ENCODE measurements around the gene PCGF3.

Gene PCGF3

DNA sequence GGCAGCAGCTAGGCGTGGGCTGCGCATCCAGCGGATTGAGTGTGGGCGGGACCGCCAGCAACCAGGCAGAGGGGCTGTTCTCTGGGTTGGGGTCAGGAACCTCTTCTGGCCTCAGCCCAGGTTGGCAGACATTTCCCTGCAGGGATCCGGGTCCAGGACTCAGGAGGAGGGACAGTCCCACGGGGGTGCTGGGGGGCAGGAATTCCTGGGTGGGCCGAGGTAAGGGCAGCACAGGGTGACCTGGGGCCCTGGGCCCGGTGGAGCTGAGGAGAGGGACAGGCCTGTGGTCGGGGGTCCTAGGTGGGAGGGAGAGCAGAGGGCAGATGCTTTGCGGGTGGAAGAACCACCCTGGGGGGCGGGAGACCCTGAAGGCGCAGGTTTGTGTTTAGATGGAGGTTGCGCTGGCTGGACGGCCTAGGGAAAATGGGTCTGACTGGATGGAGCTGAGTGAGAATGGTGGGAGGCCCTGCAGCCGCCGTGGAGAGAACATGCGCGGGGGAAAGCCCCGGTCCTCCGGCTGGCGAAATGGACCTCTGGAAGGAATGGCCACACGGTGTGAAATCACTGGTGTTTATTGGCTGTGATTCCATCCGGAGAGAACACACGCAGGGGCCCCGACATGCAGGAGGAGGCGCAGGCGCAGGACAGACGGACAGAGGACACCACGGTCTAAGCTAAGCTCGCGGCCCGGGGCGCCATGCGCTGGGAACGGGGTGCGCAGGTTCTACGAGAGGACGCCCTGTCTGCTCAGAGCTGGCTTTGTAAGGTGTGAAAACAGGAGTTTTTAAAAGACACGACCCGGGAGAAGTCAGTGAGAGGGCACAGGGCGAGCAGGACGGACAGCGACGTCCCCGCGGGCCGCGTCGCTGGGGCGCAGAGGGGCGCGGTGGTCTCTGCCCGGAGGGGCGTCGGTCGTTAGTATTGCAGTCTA is 79.0 kb downstream of the PCGF3 start:
- Histone ChIP-seq H3K36me3 (ENCODE audit: control insufficient read depth in 2 of 2, insufficient read depth in 2 of 2, low read length in 2 of 2) (peaks cover 0 to under 1% of the 10 kb centered on the region in 2 donors), H3K27me3 (ENCODE audit: control insufficient read depth in 2 of 2, insufficient read depth in 2 of 2, low read length in 2 of 2) (peaks cover 14 to 15% of the 10 kb centered on the region in 2 donors), H3K27ac (ENCODE audit: low read depth in 2 of 2, low read length in 2 of 2) (no peak overlapping the region), H3K4me3 (ENCODE audit: low read length in 2 of 2) (no peak overlapping the region), H3K9ac (ENCODE audit: low read depth in 1 of 2, low read length in 2 of 2) (no peak overlapping the region), H3K9me3 (ENCODE audit: control insufficient read depth in 2 of 2, low read length in 2 of 2) (no peaks in the 10 kb centered on the region), H3K4me1 (ENCODE audit: control insufficient read depth in 2 of 2, insufficient read depth in 2 of 2, low read length in 2 of 2) (peaks cover 22 to 27% of the 10 kb centered on the region in 2 donors)

- H3K9me3 ChIP-seq (ENCODE audit: control insufficient read depth in 2 of 2, low read length in 2 of 2): no peaks in the 10 kb centered on the region
- H3K9ac ChIP-seq (ENCODE audit: low read depth in 1 of 2, low read length in 2 of 2): no peak overlapping the region
- H3K27ac ChIP-seq (ENCODE audit: low read depth in 2 of 2, low read length in 2 of 2): no peak overlapping the region
- no peak overlapping the region for H3K4me3 ChIP-seq (ENCODE audit: low read length in 2 of 2)
- H3K4me1 ChIP-seq (ENCODE audit: control insufficient read depth in 2 of 2, insufficient read depth in 2 of 2, low read length in 2 of 2): peaks cover 16 to 20% of the 10 kb centered on the region in 2 donors
- H3K36me3 ChIP-seq (ENCODE audit: control insufficient read depth in 2 of 2, insufficient read depth in 2 of 2, low read length in 2 of 2): no peaks in the 10 kb centered on the region
- H3K27me3 ChIP-seq (ENCODE audit: control insufficient read depth in 2 of 2, insufficient read depth in 2 of 2, low read length in 2 of 2): peaks cover 14 to 15% of the 10 kb centered on the region in 2 donors
Observed at GRCh38 chr4:785332-786073, 79.9 kb downstream of the PCGF3 start.

- no peak overlapping the region for H3K9ac ChIP-seq (ENCODE audit: low read depth in 1 of 2, low read length in 2 of 2)
- no peak overlapping the region for H3K4me3 ChIP-seq (ENCODE audit: low read length in 2 of 2)
- H3K9me3 ChIP-seq (ENCODE audit: control insufficient read depth in 2 of 2, low read length in 2 of 2): no peaks in the 10 kb centered on the region
- no peak overlapping the region for H3K27ac ChIP-seq (ENCODE audit: low read depth in 2 of 2, low read length in 2 of 2)
- no peaks in the 10 kb centered on the region for H3K36me3 ChIP-seq (ENCODE audit: control insufficient read depth in 2 of 2, insufficient read depth in 2 of 2, low read length in 2 of 2)
- H3K27me3 ChIP-seq (ENCODE audit: control insufficient read depth in 2 of 2, insufficient read depth in 2 of 2, low read length in 2 of 2): peaks cover 14 to 15% of the 10 kb centered on the region in 2 donors
- peaks cover 12 to 16% of the 10 kb centered on the region in 2 donors for H3K4me1 ChIP-seq (ENCODE audit: control insufficient read depth in 2 of 2, insufficient read depth in 2 of 2, low read length in 2 of 2)
Observed at GRCh38 chr4:786074-786741, 80.6 kb downstream of the PCGF3 start.

DNA sequence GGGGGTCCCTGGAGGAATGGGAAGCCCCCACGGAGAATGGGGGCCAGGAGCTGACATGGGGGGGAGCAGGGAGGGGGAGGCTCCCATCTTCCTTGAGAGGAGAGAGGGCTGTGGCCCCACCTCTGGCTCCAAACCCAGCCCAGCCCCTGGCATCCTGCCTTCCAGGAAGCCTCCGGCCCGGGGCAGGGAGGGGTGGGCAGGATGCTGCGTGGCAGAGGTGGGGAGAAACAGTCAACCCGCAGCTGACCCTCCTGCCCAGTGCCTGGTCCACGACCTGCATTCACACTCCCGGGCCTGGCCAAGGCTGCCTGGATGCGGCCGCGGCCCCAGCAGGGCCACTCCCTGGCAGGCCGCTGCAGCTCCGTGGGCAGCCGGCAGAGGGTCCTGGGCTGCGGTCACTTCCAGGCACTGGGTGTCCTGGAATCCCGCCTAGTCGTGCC is 81.2 kb downstream of the PCGF3 start:
- Histone ChIP-seq H3K4me3 (ENCODE audit: low read length in 2 of 2) (no peak overlapping the region), H3K27me3 (ENCODE audit: control insufficient read depth in 2 of 2, insufficient read depth in 2 of 2, low read length in 2 of 2) (peaks cover 16 to 18% of the 10 kb centered on the region in 2 donors), H3K27ac (ENCODE audit: low read depth in 2 of 2, low read length in 2 of 2) (no peak overlapping the region), H3K9me3 (ENCODE audit: control insufficient read depth in 2 of 2, low read length in 2 of 2) (no peaks in the 10 kb centered on the region), H3K4me1 (ENCODE audit: control insufficient read depth in 2 of 2, insufficient read depth in 2 of 2, low read length in 2 of 2) (peaks cover 12 to 16% of the 10 kb centered on the region in 2 donors), H3K9ac (ENCODE audit: low read depth in 1 of 2, low read length in 2 of 2) (no peak overlapping the region), H3K36me3 (ENCODE audit: control insufficient read depth in 2 of 2, insufficient read depth in 2 of 2, low read length in 2 of 2) (no peaks in the 10 kb centered on the region)

DNA sequence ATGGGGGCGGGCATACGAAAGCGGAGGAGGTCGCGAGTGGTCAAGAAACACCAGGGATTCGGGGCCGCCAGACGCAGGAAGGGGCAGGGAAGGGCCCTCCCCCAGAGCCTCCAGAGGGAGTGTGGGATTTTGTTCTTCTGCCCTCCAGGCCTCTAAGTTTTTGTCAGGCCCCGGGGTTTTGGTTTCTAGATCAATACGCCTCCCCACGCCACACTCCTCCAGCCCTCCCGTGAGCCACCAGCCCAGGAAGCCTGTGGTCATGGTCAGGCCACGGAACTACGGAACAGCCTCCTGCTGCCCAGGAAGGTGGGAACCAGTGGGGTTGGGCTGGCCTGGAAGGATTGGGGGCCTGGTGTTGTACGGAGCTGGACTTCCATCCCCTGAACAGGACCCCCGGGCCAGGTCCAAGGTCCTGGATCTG is 81.9 kb downstream of the PCGF3 start:
- Histone ChIP-seq H3K4me3 (ENCODE audit: low read length in 2 of 2) (no peak overlapping the region), H3K9ac (ENCODE audit: low read depth in 1 of 2, low read length in 2 of 2) (no peak overlapping the region), H3K27ac (ENCODE audit: low read depth in 2 of 2, low read length in 2 of 2) (no peak overlapping the region), H3K27me3 (ENCODE audit: control insufficient read depth in 2 of 2, insufficient read depth in 2 of 2, low read length in 2 of 2) (peaks cover 19 to 20% of the 10 kb centered on the region in 2 donors), H3K36me3 (ENCODE audit: control insufficient read depth in 2 of 2, insufficient read depth in 2 of 2, low read length in 2 of 2) (no peaks in the 10 kb centered on the region), H3K9me3 (ENCODE audit: control insufficient read depth in 2 of 2, low read length in 2 of 2) (no peaks in the 10 kb centered on the region), H3K4me1 (ENCODE audit: control insufficient read depth in 2 of 2, insufficient read depth in 2 of 2, low read length in 2 of 2) (peaks cover 7 to 15% of the 10 kb centered on the region in 2 donors)

DNA sequence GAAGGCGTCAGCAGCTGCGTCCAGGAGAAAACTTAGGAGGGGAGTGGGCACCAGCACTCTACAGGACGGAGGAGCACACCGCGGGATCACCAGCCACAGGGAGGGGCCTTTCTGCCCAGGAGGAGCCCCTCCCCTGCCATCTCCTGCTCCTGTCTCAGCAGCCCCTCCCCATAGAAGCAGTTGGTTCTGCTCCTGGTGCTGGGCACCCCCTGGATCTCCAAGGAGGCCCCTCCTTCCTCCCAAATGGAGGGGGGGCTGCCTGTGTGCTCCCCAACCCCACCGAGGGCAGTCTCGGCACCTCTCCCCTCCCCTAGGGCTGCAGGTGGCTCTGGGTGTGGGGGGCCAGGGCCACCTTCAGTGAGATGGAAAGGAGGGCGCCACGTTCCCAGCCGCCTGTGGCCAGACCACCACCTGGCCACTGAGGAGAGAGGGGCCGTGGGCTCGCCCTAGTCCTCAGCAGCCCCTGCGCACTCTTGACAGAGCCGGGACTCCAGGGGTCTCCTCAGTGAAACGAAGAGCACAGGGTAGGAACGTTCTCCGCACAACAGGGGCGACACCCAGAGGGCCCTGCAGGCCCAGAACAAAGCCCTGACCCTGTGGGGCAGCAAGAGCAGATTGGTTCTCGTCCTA is 82.5 kb downstream of the PCGF3 start:
- H3K4me3 ChIP-seq (ENCODE audit: low read length in 2 of 2): no peak overlapping the region
- no peak overlapping the region for H3K27ac ChIP-seq (ENCODE audit: low read depth in 2 of 2, low read length in 2 of 2)
- no peak overlapping the region for H3K9ac ChIP-seq (ENCODE audit: low read depth in 1 of 2, low read length in 2 of 2)
- no peaks in the 10 kb centered on the region for H3K36me3 ChIP-seq (ENCODE audit: control insufficient read depth in 2 of 2, insufficient read depth in 2 of 2, low read length in 2 of 2)
- H3K4me1 ChIP-seq (ENCODE audit: control insufficient read depth in 2 of 2, insufficient read depth in 2 of 2, low read length in 2 of 2): peaks cover 8 to 19% of the 10 kb centered on the region in 2 donors
- peaks cover 24% of the 10 kb centered on the region in 2 donors for H3K27me3 ChIP-seq (ENCODE audit: control insufficient read depth in 2 of 2, insufficient read depth in 2 of 2, low read length in 2 of 2)
- no peaks in the 10 kb centered on the region for H3K9me3 ChIP-seq (ENCODE audit: control insufficient read depth in 2 of 2, low read length in 2 of 2)

DNA sequence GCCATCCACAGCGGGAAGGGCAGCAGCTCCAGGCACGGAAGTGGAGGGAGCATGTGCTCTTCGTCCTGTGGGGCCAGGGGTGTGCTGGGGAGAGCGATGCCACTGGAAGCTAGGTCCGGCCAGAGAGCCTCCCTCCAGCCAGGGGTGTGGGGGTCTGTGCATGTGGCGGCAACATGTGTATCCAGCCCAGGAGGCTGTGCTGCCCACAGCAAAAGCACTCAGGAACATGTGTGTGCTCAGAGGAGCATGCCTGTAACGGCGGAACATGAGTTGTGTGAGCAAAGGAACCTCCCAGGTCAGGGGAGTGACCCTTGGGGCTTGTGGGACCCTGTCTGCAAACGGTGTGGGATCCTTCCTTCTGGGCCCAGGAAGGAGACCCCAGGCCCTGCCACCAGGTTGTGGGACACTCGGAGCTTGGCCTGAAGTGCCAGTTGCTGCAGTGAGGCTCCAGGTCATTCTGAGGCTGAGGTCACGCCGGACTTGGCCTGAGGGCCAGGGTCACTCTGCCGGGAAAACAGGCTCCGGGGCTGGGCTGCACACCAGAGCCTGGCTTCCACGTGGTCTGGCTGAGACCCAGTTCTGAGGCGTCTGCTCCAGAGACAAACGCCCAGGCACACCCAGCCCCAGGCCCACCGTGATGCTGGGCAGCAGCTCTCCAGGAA is 83.1 kb downstream of the PCGF3 start:
- peaks cover 31% of the 10 kb centered on the region in 2 donors for H3K27me3 ChIP-seq (ENCODE audit: control insufficient read depth in 2 of 2, insufficient read depth in 2 of 2, low read length in 2 of 2)

DNA sequence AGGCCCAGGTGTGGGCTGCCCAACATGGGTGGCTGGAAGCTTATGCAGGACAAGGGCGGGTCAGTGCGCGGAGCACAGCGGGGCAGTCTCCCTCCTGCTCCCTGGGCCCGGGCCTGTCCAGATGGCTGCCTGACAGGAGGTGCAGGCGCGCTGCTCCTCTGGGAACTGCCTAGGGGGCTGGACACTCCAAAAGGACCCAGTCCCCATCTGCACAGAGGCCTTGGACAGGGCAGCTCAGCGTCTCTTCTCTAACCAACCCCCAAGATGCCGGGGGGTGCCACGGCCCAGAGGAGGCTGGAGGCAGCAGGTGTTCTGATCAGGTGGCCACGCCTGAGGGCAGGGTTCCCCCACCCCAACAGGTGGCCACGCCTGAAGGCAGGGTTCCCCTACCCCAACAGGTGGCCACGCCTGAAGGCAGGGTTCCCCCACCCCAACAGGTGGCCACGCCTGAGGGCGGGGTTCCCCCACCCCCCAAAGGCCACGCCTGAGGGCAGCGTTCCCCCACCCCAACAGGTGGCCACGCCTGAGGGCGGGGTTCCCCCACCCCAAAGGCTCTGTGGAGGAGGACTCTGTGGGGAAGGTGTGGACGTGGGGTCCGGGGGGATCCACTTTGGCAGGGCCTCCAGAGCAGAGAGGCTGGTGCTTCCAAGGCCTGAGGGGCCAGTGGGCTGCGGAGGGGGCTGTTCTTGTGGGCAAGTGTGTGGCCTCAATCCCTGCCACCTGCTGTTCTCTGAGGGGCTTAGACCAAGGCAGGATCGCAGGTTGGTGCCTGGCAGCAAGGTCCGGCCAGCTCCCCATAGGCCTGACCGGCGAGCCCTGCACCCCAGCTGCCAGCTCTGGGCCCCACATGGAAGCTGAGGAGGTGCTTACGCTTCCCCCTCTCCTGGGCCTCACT is 84.2 kb downstream of the PCGF3 start:
- Histone ChIP-seq H3K27ac (ENCODE audit: low read depth in 2 of 2, low read length in 2 of 2) (no peak overlapping the region), H3K4me1 (ENCODE audit: control insufficient read depth in 2 of 2, insufficient read depth in 2 of 2, low read length in 2 of 2) (peaks cover 7 to 19% of the 10 kb centered on the region in 2 donors)

More for the DNA sequence above, 83.1 kb downstream of the PCGF3 start:
- H3K36me3 ChIP-seq (ENCODE audit: control insufficient read depth in 2 of 2, insufficient read depth in 2 of 2, low read length in 2 of 2): no peaks in the 10 kb centered on the region
- H3K9me3 ChIP-seq (ENCODE audit: control insufficient read depth in 2 of 2, low read length in 2 of 2): no peaks in the 10 kb centered on the region
- H3K27ac ChIP-seq (ENCODE audit: low read depth in 2 of 2, low read length in 2 of 2): no peak overlapping the region
- H3K4me3 ChIP-seq (ENCODE audit: low read length in 2 of 2): no peak overlapping the region
- H3K4me1 ChIP-seq (ENCODE audit: control insufficient read depth in 2 of 2, insufficient read depth in 2 of 2, low read length in 2 of 2): peaks cover 7 to 19% of the 10 kb centered on the region in 2 donors
- H3K9ac ChIP-seq (ENCODE audit: low read depth in 1 of 2, low read length in 2 of 2): no peak overlapping the region

More for the DNA sequence above, 84.2 kb downstream of the PCGF3 start:
- no peaks in the 10 kb centered on the region for H3K9me3 ChIP-seq (ENCODE audit: control insufficient read depth in 2 of 2, low read length in 2 of 2)
- H3K4me3 ChIP-seq (ENCODE audit: low read length in 2 of 2): no peak overlapping the region
- no peak overlapping the region for H3K9ac ChIP-seq (ENCODE audit: low read depth in 1 of 2, low read length in 2 of 2)
- no peaks in the 10 kb centered on the region for H3K36me3 ChIP-seq (ENCODE audit: control insufficient read depth in 2 of 2, insufficient read depth in 2 of 2, low read length in 2 of 2)
- H3K27me3 ChIP-seq (ENCODE audit: control insufficient read depth in 2 of 2, insufficient read depth in 2 of 2, low read length in 2 of 2): peaks cover 38% of the 10 kb centered on the region in 2 donors
